Raji (cell line): Measurements from ENCODE around the gene TNIP3.

Experiments
- POLR2A ChIP-seq: IDR thresholded peaks from 2 replicates; pipeline ENCODE4 v1.6.1; 2011; ENCODE audit warnings: low read depth, low read length, control low read depth; ENCODE audit not compliant: insufficient read depth

TNIP3 gene

DNA sequence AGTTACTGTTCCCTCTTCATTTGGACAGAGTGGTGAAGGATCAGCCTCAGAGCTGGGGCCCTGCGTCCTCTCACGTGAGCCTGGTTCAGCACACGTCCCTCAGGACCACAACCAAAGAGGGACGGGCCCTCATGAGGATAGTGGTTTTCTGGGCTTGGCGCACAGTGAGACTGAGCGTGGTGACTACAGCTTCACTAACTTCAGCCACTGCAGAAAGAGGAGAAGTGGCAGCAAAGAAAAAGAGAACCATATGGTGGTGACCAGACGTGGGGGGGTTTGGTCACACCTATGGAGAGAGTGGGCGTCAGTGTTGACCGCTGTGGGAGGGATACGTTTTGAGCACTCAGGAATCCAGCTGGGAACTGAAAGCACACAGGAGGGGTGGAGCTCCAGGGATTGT lies 21.8 kb upstream of the TNIP3 start:
- TF ChIP-seq POLR2A = no peak

DNA sequence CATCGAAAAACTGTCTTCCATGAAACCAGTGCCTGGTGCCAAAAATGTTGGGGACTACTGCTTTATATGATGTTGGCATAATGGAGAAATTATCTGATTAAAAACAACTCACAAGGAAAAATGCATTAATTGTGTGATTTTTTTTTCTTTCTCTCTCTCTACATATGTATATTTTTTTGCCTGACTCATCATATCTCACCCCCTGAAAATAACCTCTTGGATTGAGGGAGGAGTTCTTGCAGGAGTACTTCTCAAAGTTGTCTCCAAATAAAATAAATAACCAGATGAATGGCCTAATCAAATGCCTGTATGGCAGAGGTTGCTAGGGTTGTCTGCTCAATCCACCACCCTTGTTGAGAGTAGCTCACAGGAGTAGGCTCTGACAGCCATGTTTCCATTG lies 19.9 kb upstream of the TNIP3 start:
- TF ChIP-seq POLR2A = no peak

DNA sequence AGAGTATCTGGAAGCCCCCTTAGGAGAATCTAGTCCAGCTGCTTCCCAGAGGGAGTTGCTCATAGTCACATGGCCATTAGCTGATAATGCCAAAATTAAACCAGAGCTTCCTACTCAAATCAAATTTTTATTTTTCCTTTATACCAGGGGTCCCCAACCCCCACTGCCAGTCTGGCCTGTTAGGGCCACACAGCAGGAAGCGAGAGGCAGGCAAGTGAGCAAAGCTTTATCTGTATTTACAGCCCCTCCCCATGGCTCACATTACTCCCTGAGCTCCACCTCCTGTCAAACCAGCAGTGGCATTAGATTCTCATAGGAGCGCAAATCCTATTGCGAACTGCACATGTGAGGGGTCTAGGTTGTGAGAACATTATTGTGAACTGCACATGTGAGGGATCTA lies 19.2 kb upstream of the TNIP3 start:
- TF ChIP-seq POLR2A = no peak

DNA sequence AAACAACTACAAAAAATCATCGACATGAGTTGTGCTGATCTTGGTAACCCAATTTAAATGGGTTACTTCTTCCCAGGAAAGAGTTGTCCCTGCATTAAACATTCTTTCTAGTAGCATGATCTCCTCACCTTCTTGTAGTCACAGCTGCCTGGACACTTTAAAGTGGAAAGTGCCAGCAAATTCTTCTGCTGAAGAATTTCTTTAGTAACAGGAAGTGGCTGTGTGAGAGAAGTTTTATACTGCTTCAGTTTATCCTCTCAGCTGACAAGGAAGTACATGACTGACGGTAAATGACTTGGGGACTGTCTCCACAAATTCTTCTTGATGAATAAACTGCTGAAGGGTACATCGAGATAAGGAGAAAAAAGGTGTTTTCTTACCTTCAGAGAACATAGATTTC lies 18.2 kb upstream of the TNIP3 start:
- TF ChIP-seq POLR2A = no peak

DNA sequence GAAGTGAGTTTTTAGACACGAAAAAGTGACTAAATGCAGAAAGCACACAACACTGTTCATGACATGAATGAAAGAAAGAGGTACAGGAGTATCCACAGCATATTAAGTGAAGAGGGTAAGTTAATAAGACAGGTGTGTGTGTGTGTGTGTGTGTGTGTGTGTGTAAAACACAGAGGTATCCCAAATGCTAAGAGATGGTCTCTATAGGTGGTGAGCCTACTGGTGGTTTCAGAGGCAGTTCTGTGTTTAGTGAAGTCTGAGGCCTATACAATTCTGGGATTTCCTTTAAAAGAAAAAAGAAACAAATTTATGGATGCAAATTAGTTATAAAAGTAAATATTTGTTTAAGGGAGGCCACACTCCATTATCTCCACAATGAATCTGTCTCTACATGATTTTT lies 17.4 kb upstream of the TNIP3 start:
- no peak for TF ChIP-seq POLR2A

DNA sequence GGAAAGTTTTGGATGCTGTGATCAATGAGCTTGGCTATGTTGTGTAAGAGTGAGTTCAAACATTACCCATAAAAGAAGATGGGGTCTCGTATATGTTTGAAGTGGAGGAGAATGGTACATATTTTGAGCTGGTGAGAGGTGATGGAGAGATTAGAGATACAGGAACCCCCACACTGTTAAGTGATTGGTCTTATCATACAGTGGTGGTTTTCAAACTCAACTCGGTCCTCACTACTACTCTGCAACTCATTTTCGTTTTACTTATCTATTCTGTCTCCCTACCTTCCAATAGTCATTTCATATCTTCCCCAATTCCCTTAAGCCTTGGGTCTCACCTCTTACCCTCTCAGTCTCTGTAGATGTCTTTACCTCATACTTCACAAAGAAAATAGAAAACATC lies 16.4 kb upstream of the TNIP3 start:
- TF ChIP-seq POLR2A = no peak

DNA sequence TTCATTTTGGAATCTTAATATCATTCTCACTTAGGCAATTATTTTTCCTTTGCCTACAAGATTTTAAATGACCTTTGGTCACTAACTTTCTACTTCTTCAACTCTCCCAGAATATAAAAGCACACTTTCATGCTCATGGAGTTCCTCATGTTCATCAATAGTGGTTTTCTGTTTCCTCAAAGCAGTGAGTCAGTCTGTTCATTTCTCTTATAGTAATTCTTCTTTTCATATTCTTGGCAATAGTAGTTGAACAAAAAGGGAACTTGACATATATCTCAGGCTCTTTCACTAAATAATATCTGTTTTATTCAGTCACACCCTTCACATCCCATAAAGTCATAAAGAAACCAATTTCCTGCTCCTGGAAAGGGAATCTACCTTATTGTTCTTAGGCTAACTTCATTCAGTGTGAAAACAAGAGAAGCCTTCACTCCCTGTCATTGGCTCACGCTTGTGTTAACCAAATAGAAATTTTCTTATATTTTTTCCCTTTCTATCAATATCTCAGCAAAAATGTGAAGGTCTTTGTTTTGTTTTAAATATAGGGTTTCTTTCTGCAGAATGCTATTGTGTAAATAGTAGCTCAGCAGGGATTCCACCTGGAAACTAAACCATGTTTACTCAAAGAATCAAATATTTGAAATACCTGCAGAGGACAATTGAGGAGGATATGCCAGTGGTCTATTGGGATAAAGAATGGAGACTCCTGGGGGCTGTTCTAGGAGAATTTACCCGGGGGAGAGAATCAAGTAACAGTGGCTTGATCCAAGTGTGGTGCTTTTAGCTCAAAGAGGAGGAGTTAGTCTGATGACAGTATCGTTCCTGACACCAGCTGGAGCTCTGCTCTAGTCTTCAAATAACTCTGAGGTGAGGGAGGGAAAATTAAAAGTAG lies 13.4 kb upstream of the TNIP3 start:
- no peak for TF ChIP-seq POLR2A

DNA sequence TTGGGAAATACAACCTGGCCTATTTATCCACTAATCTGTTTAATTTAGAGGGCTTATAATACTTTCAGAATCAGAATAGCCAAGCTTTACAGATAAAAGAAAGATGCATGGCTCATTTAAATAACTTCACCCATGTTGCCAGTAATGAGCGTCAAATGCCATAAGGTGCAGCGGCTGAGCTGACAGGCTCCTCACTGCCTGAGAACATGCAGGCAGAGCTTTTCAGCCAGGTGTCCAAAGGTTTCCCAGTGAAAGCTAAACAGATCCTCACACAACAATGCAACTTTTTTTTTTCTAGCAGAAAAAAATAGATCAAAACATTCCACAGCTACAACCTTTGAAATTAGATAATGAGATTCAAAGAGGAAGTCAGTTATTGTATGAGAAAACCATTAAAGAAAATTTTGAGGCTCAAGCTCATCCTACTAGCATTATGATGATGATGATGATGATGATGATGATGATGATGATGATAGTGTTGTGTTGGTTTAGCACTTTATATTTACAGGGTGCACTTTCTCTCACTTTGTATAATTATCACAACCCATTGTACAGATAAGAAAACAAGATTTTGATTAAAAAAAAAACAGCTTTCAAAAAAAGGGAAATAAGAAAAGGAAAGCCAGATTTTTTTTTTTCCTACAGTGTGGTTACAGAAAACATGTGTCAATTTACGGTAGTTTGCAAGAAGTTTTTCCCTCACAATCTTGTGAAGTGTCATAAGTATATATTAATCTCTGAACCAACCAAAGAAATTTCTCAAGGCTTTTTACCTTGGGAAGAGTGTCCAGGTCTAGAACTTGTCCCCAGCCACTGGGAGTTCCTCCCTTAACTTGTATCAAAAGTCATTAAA lies 12.2 kb upstream of the TNIP3 start:
- no peak for TF ChIP-seq POLR2A

DNA sequence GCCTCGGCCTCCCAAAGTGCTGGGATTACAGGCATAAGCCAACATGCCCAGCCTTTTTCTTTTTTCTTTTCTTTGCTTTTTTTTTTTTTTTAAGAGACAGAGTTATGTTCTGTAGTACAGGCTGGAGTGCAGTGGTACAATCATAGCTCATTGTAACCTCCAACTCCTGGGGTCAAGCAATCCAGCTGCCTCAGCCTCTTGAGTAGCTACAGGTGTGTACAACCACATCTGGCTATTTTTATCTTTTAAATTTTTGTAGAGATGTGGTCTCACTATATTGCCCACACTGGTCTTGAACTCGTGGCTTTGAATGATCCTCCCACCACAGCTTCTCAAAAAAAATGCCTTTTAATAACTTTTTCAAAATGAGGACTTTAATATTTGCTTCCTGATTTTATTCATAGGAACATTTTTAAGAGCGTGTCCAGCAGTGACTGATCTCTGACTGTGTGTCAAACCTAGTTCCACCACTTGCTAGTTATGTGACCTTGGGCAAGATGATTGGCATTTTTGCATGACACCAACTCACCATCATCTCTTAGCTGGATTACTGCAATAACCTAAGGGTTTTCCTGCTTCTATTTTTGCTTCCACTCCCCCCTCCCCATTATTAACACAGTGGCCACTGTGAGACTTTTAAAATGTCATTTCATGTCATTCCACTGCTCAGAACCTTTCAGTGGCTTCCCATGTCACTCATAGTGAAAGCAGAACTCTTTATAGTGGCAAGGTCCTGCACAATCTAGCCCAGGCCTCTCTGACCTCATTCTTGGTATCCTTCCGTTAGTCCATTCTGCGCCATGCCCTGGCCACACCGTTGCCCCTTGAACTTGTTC lies 4.5 kb upstream of the TNIP3 start:
- TF ChIP-seq POLR2A = no peak

DNA sequence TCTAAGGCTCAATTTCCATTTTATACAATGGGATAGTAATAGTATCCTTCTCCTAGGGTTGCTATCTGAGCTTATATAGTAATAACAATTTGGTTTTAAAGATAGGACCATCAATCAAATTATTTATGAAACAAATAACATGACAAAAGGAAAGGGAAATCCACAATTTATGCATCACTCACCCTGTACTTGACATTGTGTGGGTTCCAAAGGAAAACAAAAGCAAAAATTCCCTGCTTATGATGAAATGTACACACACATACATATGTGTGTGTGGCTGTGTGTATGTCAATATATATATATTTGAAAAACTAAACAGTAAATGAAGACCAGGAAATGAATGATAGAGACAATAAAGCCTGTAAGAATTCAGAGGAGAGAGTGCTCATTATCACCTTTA lies 2.9 kb upstream of the TNIP3 start:
- no peak for TF ChIP-seq POLR2A

DNA sequence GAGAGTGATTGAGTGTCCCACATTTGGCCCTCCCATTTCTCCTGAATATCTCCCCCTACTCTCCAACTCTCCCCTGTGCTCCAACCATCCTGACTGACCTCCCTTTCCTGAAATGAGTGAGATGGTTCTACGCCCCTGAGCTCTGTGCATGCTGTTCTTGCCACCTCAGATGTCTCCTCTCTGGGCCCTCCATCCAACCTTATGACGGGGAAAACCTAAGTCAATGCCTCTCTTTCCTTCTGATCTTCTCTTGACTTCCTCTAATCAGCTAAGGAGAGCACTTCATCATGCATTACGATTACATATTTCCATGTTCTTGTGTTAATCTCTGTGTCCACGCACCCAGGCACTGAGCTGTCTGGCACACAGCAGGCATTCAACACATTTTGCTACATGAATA lies 1.1 kb upstream of the TNIP3 start:
- TF ChIP-seq POLR2A = no peak

DNA sequence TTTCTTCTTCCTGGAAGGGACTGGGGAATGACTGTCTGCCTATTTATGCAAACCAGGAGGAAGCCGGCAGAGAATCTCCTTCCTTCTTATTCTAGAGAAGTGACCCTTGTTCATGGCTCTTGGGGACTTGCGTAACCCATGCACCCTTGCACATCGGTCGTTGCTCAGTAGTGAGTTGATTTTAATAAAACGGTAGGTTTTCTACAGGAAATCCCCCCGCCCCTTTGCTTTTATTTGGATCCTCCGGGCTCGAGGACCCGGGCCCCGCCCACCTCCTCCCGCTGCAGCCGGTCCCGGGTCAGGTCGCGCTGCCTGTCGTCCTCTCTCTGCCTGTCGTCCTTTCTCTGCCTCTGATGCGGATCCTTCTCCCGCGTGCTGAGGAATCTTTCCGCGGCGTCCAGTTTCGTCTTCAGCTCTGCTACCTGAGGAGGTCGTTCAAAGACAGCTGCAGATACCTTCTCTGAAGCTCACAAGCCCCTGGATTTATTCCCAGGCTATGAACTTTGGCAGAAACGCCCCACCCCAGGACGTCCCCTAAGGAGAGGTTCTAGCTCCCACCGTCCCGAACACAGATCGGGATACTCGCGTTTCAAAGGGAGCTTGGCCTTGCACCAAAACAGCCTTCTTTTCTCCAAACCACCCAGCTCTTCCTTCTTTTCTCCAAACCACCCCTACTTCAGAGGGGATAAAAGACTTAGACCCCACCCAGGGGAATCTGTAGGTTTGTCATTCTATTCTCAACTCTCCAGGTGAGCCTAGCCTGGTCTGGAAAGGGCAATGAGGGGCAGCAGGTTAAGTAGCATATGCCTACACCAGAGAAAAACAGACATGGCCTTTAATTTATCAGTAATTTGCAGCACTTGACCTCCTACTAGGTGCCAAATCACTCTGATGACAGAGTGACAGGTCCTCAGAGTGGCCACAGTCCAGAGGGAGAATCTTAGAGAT lies 7.0 kb downstream of the TNIP3 start:
- TF ChIP-seq POLR2A = no peak

DNA sequence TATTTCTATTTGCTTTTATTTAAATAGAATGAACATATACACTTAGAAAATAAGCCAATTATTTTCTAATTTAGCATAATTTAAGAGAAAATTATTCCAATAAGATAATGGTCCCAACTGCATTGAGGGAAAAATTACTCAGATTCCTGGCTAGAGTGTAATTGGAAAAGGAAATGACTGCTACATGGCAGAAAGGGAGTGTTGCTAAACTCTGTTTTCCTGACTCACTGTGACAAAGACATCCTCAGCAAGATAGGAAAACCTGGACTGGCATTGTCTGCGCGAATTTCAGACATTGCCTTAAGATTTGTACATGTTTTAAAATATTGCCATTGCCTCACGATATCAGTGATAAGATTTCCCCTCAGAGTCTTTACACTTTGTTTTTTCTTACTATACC lies 8.2 kb downstream of the TNIP3 start:
- TF ChIP-seq POLR2A = no peak

DNA sequence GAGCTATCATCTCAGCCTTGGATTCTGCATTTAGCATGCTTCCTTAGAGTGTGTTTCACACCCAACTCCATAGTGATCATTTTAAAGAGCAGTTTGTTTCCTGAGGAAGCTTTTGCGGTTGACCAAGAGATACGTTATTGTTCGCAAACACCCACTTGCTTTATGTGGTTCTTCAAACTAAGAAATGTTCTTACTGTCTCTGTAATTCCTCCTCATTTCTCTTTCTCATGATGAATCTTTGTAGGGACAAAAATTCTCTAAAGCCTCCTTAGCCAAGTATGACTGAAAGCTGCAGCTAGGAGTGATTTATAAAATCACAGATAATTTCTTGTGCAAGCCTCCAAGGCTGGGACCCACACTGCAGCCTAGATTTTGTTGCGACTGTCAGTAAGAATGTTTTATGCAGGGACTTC lies 10.0 kb downstream of the TNIP3 start:
- no peak for TF ChIP-seq POLR2A
